Body of pancreas (tissue), 4 donors: Measurements from ENCODE around the gene PCMTD2. TPM values are rescaled to one million over a fixed set of nuclear protein-coding genes. Genes with fewer than 3 reads are reported as not detected.

Experiments
- ATAC-seq: fragments of 150-250 bp; one replicate; pipeline ENCODE4 v1.9.1; 2016
- DNase-seq, 4 donors: peaks; one replicate each; pipeline ENCODE4 v3.0.0-alpha.2; 2019
- H3K27ac ChIP-seq, 4 donors: fragments of 200-600 bp; sonication (generic); 1 replicate in 3 of 4; 2 replicates in 1 of 4; pipeline versions ENCODE4 v1.5.1 to v1.6.1; 2016 to 2019; ENCODE audit warnings: mild to moderate bottlenecking in 1 of 4, mixed read lengths in 1 of 4, moderate library complexity in 1 of 4
- H3K27me3 ChIP-seq, 2 donors: fragments of 200-600 bp; sonication (generic); one replicate each; pipeline ENCODE4 v1.6.0; 2016; ENCODE audit warnings: mild to moderate bottlenecking in 1 of 2
- H3K36me3 ChIP-seq, 2 donors: fragments of 200-600 bp; sonication (generic); replicated peaks in 1 of 2; 2 replicates each; pipeline ENCODE4 v1.5.1; 2016; ENCODE audit warnings: low read depth in 2 of 2; ENCODE audit not compliant: insufficient read depth in 1 of 2
- H3K4me1 ChIP-seq: fragments of 200-600 bp; sonication (generic); one replicate; pipeline ENCODE4 v1.6.0; 2016
- H3K4me3 ChIP-seq, 2 donors: fragments of 200-600 bp; sonication (generic); 1 replicate in 1 of 2; 2 replicates in 1 of 2; pipeline ENCODE4 v1.5.1; 2016 to 2019
- H3K9me3 ChIP-seq, 3 donors: fragments of 200-600 bp; sonication (generic); 1 replicate in 2 of 3; 2 replicates in 1 of 3; pipeline ENCODE4 v1.5.1; 2016
- CTCF ChIP-seq, 7 experiments: fragments of 450-650 bp in 4 of 7; fragments of 200-600 bp in 3 of 7; sonication (generic) in 3 of 7; IDR thresholded peaks; one replicate each; pipeline ENCODE4 v1.5.1; 2016 to 2019; ENCODE audit warnings: antibody characterized with exemption in 7 of 7
- POLR2A ChIP-seq, 3 donors: fragments of 450-650 bp; IDR thresholded peaks; one replicate each; pipeline ENCODE4 v1.6.1; 2016; ENCODE audit warnings: antibody characterized with exemption in 3 of 3, mild to moderate bottlenecking in 2 of 3
- WGBS, 2 donors: methylation state at CpG; one replicate each; pipeline ENCODE4 v1.1.5; 2017; 5-methylcytosine and 5-hydroxymethylcytosine counted together
- intact Hi-C: fragments of 100-400 bp; cut with DNase I; formaldehyde crosslinking; loops from one replicate; pipeline ENCODE4 v1.15.1; 2023
- total RNA-seq, 2 donors: library from RNA; depleted of rRNA; stranded (reverse); fragments of >200 nt; gene quantifications; one replicate each; pipeline ENCODE4 v1.1.0, GENCODE V29; 2016

PCMTD2 gene
- 10 to 100 TPM; 25.1 to 45.9 TPM for total RNA-seq

GRCh38 chr20:64255361-64256281 is at the start of gene PCMTD2:
TSS of gene PCMTD2 (plus strand) at chr20:64255748. CDS start at chr20:64259966, 4,218 bp downstream.
- peak; percentile 82 to 84 (median 83) for DNase-seq
- intact Hi-C loops: no loop called here
- Histone ChIP-seq H3K9me3 (no peaks in the 10 kb centered on the region), H3K4me3 (peak within 1 kb of the TSS; percentile 68 to 71), H3K27ac (peak within 1 kb of the TSS; percentile 55 to 86 (median 76)), H3K27me3 (no peaks in the 10 kb centered on the region), H3K4me1 (peaks cover 37% of the 10 kb centered on the region), H3K36me3 (no peaks in the 10 kb centered on the region)
- ATAC-seq: peak; percentile 95
- 0% methylated on average over 6 to 79 of the region's 96 CpGs for WGBS, 2 donors
- peak in 1 of 7 experiments; percentile 9 for TF ChIP-seq CTCF (IDR thresholded peaks at IDR 0.05)
- TF ChIP-seq POLR2A (IDR thresholded peaks at IDR 0.05): peak; percentile 37 to 55 (median 46)

GRCh38 chr20:64206614-64207013 is 48.9 kb upstream of the PCMTD2 start:
- 73 to 83% methylated on average over 8 of the region's 8 CpGs for WGBS, 2 donors
- no peak overlapping the region for H3K27ac ChIP-seq
- DNase-seq: no peak
- H3K9me3 ChIP-seq: no peaks in the 10 kb centered on the region
- intact Hi-C loops: no loop called here
- TF ChIP-seq CTCF (IDR thresholded peaks at IDR 0.05) (no peak), POLR2A (IDR thresholded peaks at IDR 0.05) (no peak)
- no peak overlapping the region for H3K4me3 ChIP-seq
- no peaks in the 10 kb centered on the region for H3K4me1 ChIP-seq
- no peaks in the 10 kb centered on the region for H3K27me3 ChIP-seq
- no peak for ATAC-seq
- no peaks in the 10 kb centered on the region for H3K36me3 ChIP-seq

- Histone ChIP-seq H3K4me1 (peaks cover 8% of the 10 kb centered on the region), H3K27me3 (no peaks in the 10 kb centered on the region), H3K9me3 (no peaks in the 10 kb centered on the region), H3K27ac (no peak overlapping the region), H3K4me3 (no peak overlapping the region), H3K36me3 (no peaks in the 10 kb centered on the region)
- intact Hi-C loops: no loop called here
- TF ChIP-seq POLR2A (IDR thresholded peaks at IDR 0.05) (no peak), CTCF (IDR thresholded peaks at IDR 0.05) (no peak)
- ATAC-seq: no peak
- WGBS, 2 donors: 76 to 85% methylated on average over 14 to 25 of the region's 25 CpGs
- no peak for DNase-seq
These were observed 47.6 kb upstream of the PCMTD2 start for GRCh38 chr20:64207641-64208590.

GRCh38 chr20:64209148-64209547 is 46.4 kb upstream of the PCMTD2 start:
- Histone ChIP-seq H3K27ac (no peak overlapping the region), H3K4me1 (peaks cover 18% of the 10 kb centered on the region), H3K27me3 (no peaks in the 10 kb centered on the region), H3K36me3 (no peaks in the 10 kb centered on the region), H3K4me3 (no peak overlapping the region), H3K9me3 (no peaks in the 10 kb centered on the region)
- WGBS, 2 donors: 69 to 85% methylated on average over 7 of the region's 7 CpGs
- intact Hi-C loops: no loop called here
- TF ChIP-seq CTCF (IDR thresholded peaks at IDR 0.05): no peak
- no peak for TF ChIP-seq POLR2A (IDR thresholded peaks at IDR 0.05)
- ATAC-seq (no peak), DNase-seq (no peak)
